Thyroid gland (tissue), 4 donors: Measurements from ENCODE around the gene DNAH1. TPM values are rescaled to one million over a fixed set of nuclear protein-coding genes. Genes with fewer than 3 reads are reported as not detected.

Experiments used
- DNase-seq, 2 donors: peaks; one replicate each; pipeline ENCODE4 v3.0.0-alpha.2; 2019
- H3K27ac ChIP-seq, 3 donors: fragments of 200-600 bp; sonication (generic); 1 replicate in 2 of 3; 2 replicates in 1 of 3; pipeline ENCODE4 v1.5.1; 2016 to 2019; ENCODE audit warnings: mild to moderate bottlenecking in 1 of 3, moderate library complexity in 1 of 3
- H3K27me3 ChIP-seq: fragments of 200-600 bp; sonication (generic); one replicate; pipeline ENCODE4 v1.5.1; 2019
- H3K36me3 ChIP-seq, 2 donors: fragments of 200-600 bp; sonication (generic); one replicate each; pipeline ENCODE4 v1.5.1; 2016 to 2019
- H3K4me1 ChIP-seq, 2 donors: fragments of 200-600 bp; sonication (generic); one replicate each; pipeline ENCODE4 v1.5.1; 2017 to 2019
- H3K4me3 ChIP-seq, 3 donors: fragments of 200-600 bp; sonication (generic); replicated peaks in 1 of 3; 1 replicate in 2 of 3; 2 replicates in 1 of 3; pipeline ENCODE4 v1.5.1; 2016; ENCODE audit warnings: mild to moderate bottlenecking in 1 of 3
- H3K9me3 ChIP-seq: fragments of 200-600 bp; sonication (generic); one replicate; pipeline ENCODE4 v1.5.1; 2017
- CTCF ChIP-seq, 6 experiments: fragments of 200-600 bp in 3 of 6; fragments of 450-650 bp in 3 of 6; sonication (generic) in 3 of 6; IDR thresholded peaks; one replicate each; pipeline ENCODE4 v1.5.1; 2016 to 2019; ENCODE audit warnings: antibody characterized with exemption in 6 of 6, mild to moderate bottlenecking in 2 of 6, inconsistent platforms in 1 of 6, moderate library complexity in 1 of 6
- POLR2A ChIP-seq, 2 donors: fragments of 450-650 bp; IDR thresholded peaks; one replicate each; pipeline ENCODE4 v1.6.1; 2017; ENCODE audit warnings: antibody characterized with exemption in 2 of 2, mild to moderate bottlenecking in 2 of 2, moderate library complexity in 1 of 2
- WGBS, 2 donors: methylation state at CpG; one replicate each; pipeline ENCODE4 v1.1.5; 2017; 5-methylcytosine and 5-hydroxymethylcytosine counted together
- intact Hi-C: fragments of 100-400 bp; cut with DNase I; formaldehyde crosslinking; loops from one replicate; pipeline ENCODE4 v1.15.1; 2023
- total RNA-seq, 4 donors: library from RNA; depleted of rRNA; stranded (reverse); fragments of >200 nt; gene quantifications; one replicate each; pipeline ENCODE4 v1.2.3, GENCODE V29; 2016

Gene DNAH1
- total RNA-seq, 4 donors from 2014 or later: 4.6 to 14.2 (median 7.5) TPM

- Histone ChIP-seq H3K4me3 (no peak overlapping the region), H3K36me3 (no peaks in the 10 kb centered on the region), H3K27me3 (no peaks in the 10 kb centered on the region), H3K4me1 (peaks cover 0 to 9% of the 10 kb centered on the region in 2 donors), H3K9me3 (no peaks in the 10 kb centered on the region), H3K27ac (no peak overlapping the region)
- TF ChIP-seq POLR2A (IDR thresholded peaks at IDR 0.05): no peak
- no peak for TF ChIP-seq CTCF (IDR thresholded peaks at IDR 0.05)
- WGBS, 2 donors: 30 to 64% methylated on average over 4 to 7 of the region's 7 CpGs
- DNase-seq: peak; percentile 54 to 69
- intact Hi-C loops: no loop called here
These were observed 34.3 kb downstream of the DNAH1 start for GRCh38 chr3:52350416-52350815.

GRCh38 chr3:52350981-52351761 lies 35.1 kb downstream of the DNAH1 start:
- intact Hi-C loops: no loop called here

GRCh38 chr3:52351762-52352368 lies 35.7 kb downstream of the DNAH1 start:
- H3K36me3 ChIP-seq: no peaks in the 10 kb centered on the region
- no peaks in the 10 kb centered on the region for H3K9me3 ChIP-seq
- H3K27me3 ChIP-seq: no peaks in the 10 kb centered on the region
- no peak overlapping the region for H3K27ac ChIP-seq
- no peak for DNase-seq
- TF ChIP-seq CTCF (IDR thresholded peaks at IDR 0.05) (no peak), POLR2A (IDR thresholded peaks at IDR 0.05) (no peak)
- H3K4me1 ChIP-seq: peaks cover 0 to 9% of the 10 kb centered on the region in 2 donors
- intact Hi-C loops: no loop called here
- H3K4me3 ChIP-seq: no peak overlapping the region
- WGBS, 2 donors: 95 to 96% methylated on average over 13 of the region's 13 CpGs

More at GRCh38 chr3:52350981-52351761, 35.1 kb downstream of the DNAH1 start:
- 93 to 95% methylated on average over 8 to 10 of the region's 11 CpGs for WGBS, 2 donors
- TF ChIP-seq POLR2A (IDR thresholded peaks at IDR 0.05) (no peak), CTCF (IDR thresholded peaks at IDR 0.05) (no peak)
- Histone ChIP-seq H3K4me1 (peaks cover 0 to 9% of the 10 kb centered on the region in 2 donors), H3K27me3 (no peaks in the 10 kb centered on the region), H3K9me3 (no peaks in the 10 kb centered on the region), H3K4me3 (no peak overlapping the region), H3K27ac (no peak overlapping the region), H3K36me3 (no peaks in the 10 kb centered on the region)
- no peak for DNase-seq

- H3K36me3 ChIP-seq: no peaks in the 10 kb centered on the region
- intact Hi-C loops: no loop called here
These were observed 36.4 kb downstream of the DNAH1 start for GRCh38 chr3:52352566-52352965.

More at GRCh38 chr3:52352566-52352965, 36.4 kb downstream of the DNAH1 start:
- WGBS, 2 donors: 93 to 97% methylated on average over 6 to 9 of the region's 9 CpGs
- H3K4me3 ChIP-seq: no peak overlapping the region
- H3K4me1 ChIP-seq: peaks cover 0 to 9% of the 10 kb centered on the region in 2 donors
- TF ChIP-seq CTCF (IDR thresholded peaks at IDR 0.05) (no peak), POLR2A (IDR thresholded peaks at IDR 0.05) (no peak)
- H3K9me3 ChIP-seq: no peaks in the 10 kb centered on the region
- no peak overlapping the region for H3K27ac ChIP-seq
- DNase-seq: no peak
- no peaks in the 10 kb centered on the region for H3K27me3 ChIP-seq
